K562 (cell line): ENCODE data around the gene PCF11. TPM values are rescaled to one million over a fixed set of nuclear protein-coding genes. Genes with fewer than 3 reads are reported as not detected.
A peak's percentile ranks its signal among the peaks of the same experiment; 100 is the strongest.

Source experiments
- CCAR2 ChIP-seq: fragments of 200-400 bp; formaldehyde crosslinking; IDR thresholded peaks from 2 replicates; pipeline ENCODE4 v1.6.1; 2017; ENCODE audit warnings: mild to moderate bottlenecking, low read depth, low read length
- CHD2 ChIP-seq: IDR thresholded peaks from 2 replicates; pipeline ENCODE4 v1.6.1; 2011; ENCODE audit warnings: low read depth, low read length
- DNMT1 ChIP-seq: fragments of 450-650 bp; IDR thresholded peaks from 2 replicates; pipeline ENCODE4 v1.6.1; 2016; ENCODE audit warnings: antibody characterized with exemption, mild to moderate bottlenecking
- ESRRB ChIP-seq: fragments of 250-450 bp; sonication (Bioruptor Pico); IDR thresholded peaks from 2 replicates; pipeline ENCODE4 v1.5.0; 2020; ENCODE audit warnings: mild to moderate bottlenecking, moderate library complexity, borderline replicate concordance
- KDM5B ChIP-seq: fragments of 200-600 bp; sonication (generic); IDR thresholded peaks from 2 replicates; pipeline ENCODE4 v1.6.1; 2012; ENCODE audit warnings: low read depth, mild to moderate bottlenecking, moderate library complexity, low read length, control low read depth, inconsistent platforms; ENCODE audit not compliant: insufficient replicate concordance
- NFE2 ChIP-seq: IDR thresholded peaks from 2 replicates; pipeline ENCODE4 v1.6.1; 2014; ENCODE audit warnings: antibody characterized with exemption, low read depth
- NONO ChIP-seq, 2 experiments: fragments of 200-400 bp in 1 of 2; fragments of 450-650 bp in 1 of 2; formaldehyde crosslinking in 1 of 2; IDR thresholded peaks; 2 replicates each; pipeline ENCODE4 v1.6.1; 2017; ENCODE audit warnings: low read depth in 2 of 2, mild to moderate bottlenecking in 2 of 2, moderate library complexity in 2 of 2, low read length in 1 of 2
- PREB ChIP-seq: sonication (generic); formaldehyde crosslinking; IDR thresholded peaks from 2 replicates; pipeline ENCODE4 v1.8.1; 2023; ENCODE audit warnings: mild to moderate bottlenecking, missing genetic modification reagents
- RFX1 ChIP-seq: fragments of 450-650 bp; IDR thresholded peaks from 2 replicates; pipeline ENCODE4 v1.6.1; 2016; ENCODE audit warnings: mild to moderate bottlenecking, moderate library complexity
- STAG1 ChIP-seq: sonication (generic); formaldehyde crosslinking; IDR thresholded peaks from 2 replicates; pipeline ENCODE4 v1.5.0; 2020; ENCODE audit warnings: missing genetic modification reagents, borderline replicate concordance
- THAP7 ChIP-seq: fragments of 250-450 bp; sonication (Bioruptor Pico); IDR thresholded peaks from 2 replicates; pipeline ENCODE4 v1.5.0; 2021
- XRCC5 ChIP-seq: fragments of 200-400 bp; formaldehyde crosslinking; IDR thresholded peaks from 2 replicates; pipeline ENCODE4 v1.6.1; 2017; ENCODE audit warnings: low read depth, mild to moderate bottlenecking, low read length
- ZC3H11A ChIP-seq: IDR thresholded peaks from 2 replicates; pipeline ENCODE4 v1.6.1; 2012; ENCODE audit warnings: low read depth, low read length, improper control_type of control experiment
- ZKSCAN3 ChIP-seq: fragments of 250-450 bp; sonication (Bioruptor Pico); IDR thresholded peaks from 2 replicates; pipeline ENCODE4 v1.4.0; 2020
- ZNF217 ChIP-seq: sonication (generic); formaldehyde crosslinking; IDR thresholded peaks from 2 replicates; pipeline ENCODE4 v1.8.0; 2022; ENCODE audit warnings: mild to moderate bottlenecking, missing genetic modification reagents
- ZNF3 ChIP-seq: fragments of 250-450 bp; sonication (Bioruptor Pico); IDR thresholded peaks from 2 replicates; pipeline ENCODE4 v1.5.0; 2021; ENCODE audit warnings: mild to moderate bottlenecking, moderate library complexity
- ZNF318 ChIP-seq, 2 experiments: fragments of 450-650 bp; IDR thresholded peaks; 2 replicates each; pipeline ENCODE4 v1.6.1; 2016; ENCODE audit warnings: mild to moderate bottlenecking in 2 of 2, borderline replicate concordance in 1 of 2, low read depth in 1 of 2, moderate library complexity in 1 of 2
- polyA plus RNA-seq, 8 experiments: library from polyadenylated mRNA; depleted of rRNA in 4 of 8; stranded (reverse) in 5 of 8; unstranded in 3 of 8; fragments of >200 nt; fragmentation: Nextera tagmentation in 2 of 8; fragmentation: Illumina TruSeq in 1 of 8; extraction: Ambion mirVana in 2 of 8; extraction: Trizol in 1 of 8; gene quantifications; 2 replicates each; pipeline versions ENCODE4 v1.2.1 to v1.2.3, GENCODE V29; 2011 to 2014; ENCODE audit warnings: inconsistent platforms in 1 of 8, missing spikeins in 1 of 8
- total RNA-seq, 7 experiments: library from RNA; depleted of rRNA in 6 of 7; stranded (reverse); fragments of >200 nt in 6 of 7; fragmentation: Illumina TruSeq in 2 of 7; extraction: Trizol in 2 of 7; gene quantifications; 2 replicates each; pipeline versions ENCODE4 v1.2.1 to v1.2.3, GENCODE V29; 2011 to 2021; ENCODE audit warnings: low replicate concordance in 1 of 7

PCF11 gene
- total and polyA plus RNA-seq, 9 of the 15 experiments (the other 6 are each of a cell fraction or from before 2014, with no cell fraction given), result 9.3 to 91.6 (median 54.4) TPM

- no peak for TF ChIP-seq ZNF318 (IDR thresholded peaks at IDR 0.05; ENCODE audit: borderline replicate concordance in 1 of 2, low read depth in 1 of 2)
- TF ChIP-seq ZKSCAN3 (CRISPR knock-in tag), result no peak
- TF ChIP-seq PREB, result no peak
- TF ChIP-seq NFE2, result peak; percentile 50; the same call in 1 of the 2 replicates
- no peak for TF ChIP-seq ZNF217
- no peak for TF ChIP-seq ESRRB (CRISPR knock-in tag)
- TF ChIP-seq CHD2, result no peak
- no peak for TF ChIP-seq ZC3H11A
- no peak for TF ChIP-seq CCAR2
- TF ChIP-seq RFX1, result no peak
- no peak for TF ChIP-seq THAP7
- TF ChIP-seq DNMT1, result no peak
- no peak for TF ChIP-seq XRCC5
- TF ChIP-seq NONO (IDR thresholded peaks at IDR 0.05; ENCODE audit: low read depth in 2 of 2, low read length in 1 of 2), result no peak
- TF ChIP-seq KDM5B, result no peak
- no peak for TF ChIP-seq ZNF3 (CRISPR knock-in tag)
- TF ChIP-seq STAG1 (CRISPR knock-in tag), result no peak
Measured at GRCh38 chr11:83151274-83151977, 5.5 kb upstream of the PCF11 start (continued).
